ENCODE measurements around the gene PABPC1L.

Gene PABPC1L

GRCh38 chr20:44946271-44946852 lies 36.5 kb downstream of the PABPC1L start:
- H3K4me2 ChIP-seq (ENCODE audit: low read depth, low read length) = no peak overlapping the region
- peaks cover 25% of the 10 kb centered on the region for H3K36me3 ChIP-seq (replicated peaks; ENCODE audit: insufficient read depth, low read length)
- no peaks in the 10 kb centered on the region for H3K4me1 ChIP-seq (ENCODE audit: low read length)
- no peaks in the 10 kb centered on the region for H3K27me3 ChIP-seq (replicated peaks; ENCODE audit: insufficient read depth, low read length)
- H3K79me2 ChIP-seq (ENCODE audit: low read length) = peaks cover 4% of the 10 kb centered on the region; the same call in 1 of the 2 replicates
- no peak overlapping the region for H3K27ac ChIP-seq (ENCODE audit: low read length)
- H4K20me1 ChIP-seq (ENCODE audit: insufficient read depth, low read length) = no peaks in the 10 kb centered on the region
- H3K9me3 ChIP-seq (replicated peaks; ENCODE audit: insufficient read depth, low read length) = no peaks in the 10 kb centered on the region
- no peak for DNase-seq
- H3K9me2 ChIP-seq (replicated peaks; ENCODE audit: insufficient read depth, low read length) = no peaks in the 10 kb centered on the region
- no peak overlapping the region for H3K9ac ChIP-seq (ENCODE audit: low read length)
- H2AFZ ChIP-seq (ENCODE audit: low read length) = no peak overlapping the region
- TF ChIP-seq EZH2phosphoT487 (IDR thresholded peaks at IDR 0.05; ENCODE audit: low read length) (no peak), CTCF (IDR thresholded peaks at IDR 0.05; ENCODE audit: low read length) (no peak)
- no peak overlapping the region for H3K4me3 ChIP-seq (ENCODE audit: low read length)
- no peaks in the 10 kb centered on the region; the same call in 1 of the 2 replicates for H3F3A ChIP-seq (ENCODE audit: insufficient read depth, low read length)

- no peak for TF ChIP-seq EZH2phosphoT487 (IDR thresholded peaks at IDR 0.05; ENCODE audit: low read length)
- no peak for TF ChIP-seq EZH2 (optimal IDR thresholded peaks at IDR 0.05; ENCODE audit: low read depth, low read length)
- TF ChIP-seq CTCF (IDR thresholded peaks at IDR 0.05; ENCODE audit: low read length) = no peak
- Histone ChIP-seq H3K4me2 (ENCODE audit: low read depth, low read length) (no peak overlapping the region), H3K9me2 (replicated peaks; ENCODE audit: insufficient read depth, low read length) (no peaks in the 10 kb centered on the region), H3K27ac (ENCODE audit: low read length) (no peak overlapping the region), H3K79me2 (ENCODE audit: low read length) (peaks cover 8% of the 10 kb centered on the region), H3K4me3 (ENCODE audit: low read length) (no peak overlapping the region), H3K27me3 (replicated peaks; ENCODE audit: insufficient read depth, low read length) (no peaks in the 10 kb centered on the region), H4K20me1 (ENCODE audit: insufficient read depth, low read length) (no peaks in the 10 kb centered on the region), H3K9me3 (replicated peaks; ENCODE audit: insufficient read depth, low read length) (no peaks in the 10 kb centered on the region), H3K9ac (ENCODE audit: low read length) (no peak overlapping the region), H3K36me3 (replicated peaks; ENCODE audit: insufficient read depth, low read length) (peaks cover 26% of the 10 kb centered on the region), H2AFZ (ENCODE audit: low read length) (no peak overlapping the region), H3K4me1 (ENCODE audit: low read length) (no peaks in the 10 kb centered on the region), H3F3A (ENCODE audit: insufficient read depth, low read length) (no peaks in the 10 kb centered on the region; the same call in 1 of the 2 replicates)
- no peak for DNase-seq
Observed at GRCh38 chr20:44948107-44948506, 38.2 kb downstream of the PABPC1L start.

GRCh38 chr20:44948513-44948912 lies 38.7 kb downstream of the PABPC1L start:
- Histone ChIP-seq H3K9me3 (replicated peaks; ENCODE audit: insufficient read depth, low read length) (no peaks in the 10 kb centered on the region), H3F3A (ENCODE audit: insufficient read depth, low read length) (no peaks in the 10 kb centered on the region; the same call in 1 of the 2 replicates)

More at GRCh38 chr20:44948513-44948912, 38.7 kb downstream of the PABPC1L start:
- DNase-seq = no peak
- no peaks in the 10 kb centered on the region for H3K9me2 ChIP-seq (replicated peaks; ENCODE audit: insufficient read depth, low read length)
- peaks cover 26% of the 10 kb centered on the region for H3K36me3 ChIP-seq (replicated peaks; ENCODE audit: insufficient read depth, low read length)
- H3K4me2 ChIP-seq (ENCODE audit: low read depth, low read length) = no peak overlapping the region
- H3K9ac ChIP-seq (ENCODE audit: low read length) = no peak overlapping the region
- TF ChIP-seq CTCF (IDR thresholded peaks at IDR 0.05; ENCODE audit: low read length) (no peak), EZH2phosphoT487 (IDR thresholded peaks at IDR 0.05; ENCODE audit: low read length) (no peak), EZH2 (optimal IDR thresholded peaks at IDR 0.05; ENCODE audit: low read depth, low read length) (no peak)
- H2AFZ ChIP-seq (ENCODE audit: low read length) = no peak overlapping the region
- no peaks in the 10 kb centered on the region for H3K27me3 ChIP-seq (replicated peaks; ENCODE audit: insufficient read depth, low read length)
- peaks cover 12% of the 10 kb centered on the region for H3K79me2 ChIP-seq (ENCODE audit: low read length)
- no peaks in the 10 kb centered on the region for H3K4me1 ChIP-seq (ENCODE audit: low read length)
- H3K27ac ChIP-seq (ENCODE audit: low read length) = no peak overlapping the region
- H4K20me1 ChIP-seq (ENCODE audit: insufficient read depth, low read length) = no peaks in the 10 kb centered on the region
- H3K4me3 ChIP-seq (ENCODE audit: low read length) = no peak overlapping the region

All from MM.1S (cell line).